ENCODE data around the gene ANKRD12.

The ANKRD12 gene

DNA sequence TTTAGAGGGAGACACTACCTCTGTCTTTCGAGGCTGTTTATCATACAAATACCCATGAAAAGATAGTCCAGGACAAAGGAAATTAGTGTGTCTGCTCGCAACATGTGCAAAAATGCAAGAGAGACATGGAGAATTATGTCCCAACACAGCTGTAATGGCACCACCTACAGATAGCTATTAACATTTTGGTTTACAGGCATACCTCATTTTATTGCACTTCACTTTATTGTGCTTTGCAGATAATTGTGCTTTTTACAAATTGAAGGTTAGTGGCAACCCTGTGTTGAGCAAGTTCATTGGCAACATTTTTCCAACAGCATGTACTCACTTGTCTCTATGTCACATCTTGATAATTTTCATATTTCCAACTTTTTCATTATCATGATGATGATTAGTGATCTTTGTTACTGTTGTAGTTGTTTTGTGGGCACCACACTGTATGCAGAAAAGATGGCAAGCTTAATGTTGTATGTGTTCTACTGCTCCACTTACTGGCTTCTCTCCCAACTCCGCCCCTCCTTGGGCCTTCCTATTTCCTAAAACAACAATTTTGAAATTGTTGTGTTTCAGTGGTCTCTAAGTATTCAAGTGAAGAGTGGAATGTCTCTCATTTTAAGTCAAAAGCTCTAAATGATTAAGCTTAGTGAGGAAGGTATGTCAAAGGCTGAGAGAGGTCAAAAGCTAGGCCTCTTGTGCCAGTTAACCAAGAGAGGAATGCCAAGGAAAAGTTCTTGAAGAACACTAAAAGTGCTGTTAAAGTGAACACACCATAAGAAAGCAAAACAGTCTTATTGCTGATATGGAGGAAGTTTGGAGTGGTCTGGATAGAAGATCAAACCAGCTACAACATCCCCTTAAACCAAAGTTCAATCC lies 52.0 kb downstream of the ANKRD12 start:
- no peak for DNase-seq

DNA sequence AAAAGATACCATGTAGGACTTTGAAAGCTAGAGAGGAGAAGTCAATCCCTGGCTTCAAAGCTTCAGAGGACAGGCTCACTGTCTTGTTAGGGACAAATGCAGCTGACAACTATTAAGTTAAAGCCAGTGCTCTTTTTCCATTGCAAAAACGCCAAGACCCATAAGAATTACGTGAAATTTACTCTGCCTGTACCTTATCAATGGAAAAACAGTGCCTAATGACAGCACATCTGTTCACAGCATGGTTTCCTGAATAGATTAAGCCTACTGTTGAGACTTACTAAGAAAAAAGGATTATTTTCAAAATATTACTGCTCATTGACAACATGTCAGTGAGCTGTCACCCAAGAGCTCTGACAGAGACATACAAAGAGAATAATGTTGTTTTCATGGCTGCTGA lies 52.9 kb downstream of the ANKRD12 start:
- no peak for DNase-seq

DNA sequence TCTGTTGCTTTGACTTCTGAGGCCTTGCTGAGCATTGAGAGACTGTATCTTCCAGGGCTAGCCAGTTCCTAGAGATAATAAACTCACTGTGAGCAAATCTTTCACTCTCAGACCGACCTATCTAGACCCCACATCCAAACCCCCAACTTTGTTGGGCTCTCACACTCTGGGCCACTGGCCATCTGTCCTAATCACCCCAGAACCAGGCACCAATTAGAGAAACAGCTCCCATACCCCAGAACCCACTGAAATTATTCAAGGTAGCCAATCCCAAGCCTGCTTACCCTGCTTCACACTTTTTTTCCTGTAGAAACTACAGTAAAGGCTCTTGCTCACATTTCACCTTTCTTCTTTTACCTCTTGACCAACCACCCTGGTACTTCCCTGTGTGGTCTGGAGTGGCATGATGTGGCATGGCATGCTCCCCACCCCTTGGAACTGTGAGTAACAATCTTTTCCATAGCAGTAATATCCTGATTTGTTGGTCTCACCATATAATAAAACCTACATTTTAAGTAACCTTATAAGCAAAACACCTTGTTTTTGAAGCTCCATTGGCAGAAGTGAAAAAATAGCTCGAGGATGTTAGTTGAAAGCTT lies 55.2 kb downstream of the ANKRD12 start:
- DNase-seq, result no peak

DNA sequence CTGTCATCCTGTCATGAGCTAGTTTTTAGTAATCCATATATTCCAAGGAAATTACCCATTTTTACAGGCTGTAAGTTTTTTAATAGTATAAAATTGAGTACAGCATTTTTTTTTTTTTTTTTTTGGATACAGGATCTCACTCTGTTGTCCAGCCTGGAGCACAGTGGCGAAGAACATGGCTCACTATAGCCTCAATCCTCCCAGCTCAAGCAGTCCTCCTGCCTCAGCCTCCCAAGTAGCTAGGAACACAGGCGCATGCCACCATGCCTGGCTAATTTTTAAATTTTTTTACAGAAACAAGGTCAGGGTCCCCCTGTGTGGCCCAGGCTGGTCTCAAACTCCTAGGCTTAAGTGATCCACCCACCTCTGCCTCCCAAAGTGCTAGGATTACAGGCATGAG lies 56.5 kb downstream of the ANKRD12 start:
- no peak for DNase-seq

DNA sequence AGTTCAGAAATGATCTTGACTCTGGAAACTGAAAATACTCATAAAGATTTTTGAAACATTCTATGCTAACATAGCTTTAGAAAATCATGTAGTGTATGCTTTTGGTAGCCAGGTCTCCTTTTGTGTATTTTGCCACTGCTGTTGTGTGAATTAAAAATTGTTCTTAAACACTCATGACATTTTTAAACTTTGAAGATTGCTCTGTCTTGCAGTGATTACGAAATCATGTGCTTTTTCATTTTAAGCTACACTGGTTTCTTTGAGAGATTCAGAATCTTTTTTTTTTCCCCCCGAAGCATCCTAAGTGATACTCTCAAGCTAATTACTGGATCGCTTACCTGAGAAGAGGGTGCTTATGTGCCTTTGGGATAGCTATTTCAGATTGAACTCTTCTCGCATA lies 60.0 kb downstream of the ANKRD12 start:
- no peak for DNase-seq

DNA sequence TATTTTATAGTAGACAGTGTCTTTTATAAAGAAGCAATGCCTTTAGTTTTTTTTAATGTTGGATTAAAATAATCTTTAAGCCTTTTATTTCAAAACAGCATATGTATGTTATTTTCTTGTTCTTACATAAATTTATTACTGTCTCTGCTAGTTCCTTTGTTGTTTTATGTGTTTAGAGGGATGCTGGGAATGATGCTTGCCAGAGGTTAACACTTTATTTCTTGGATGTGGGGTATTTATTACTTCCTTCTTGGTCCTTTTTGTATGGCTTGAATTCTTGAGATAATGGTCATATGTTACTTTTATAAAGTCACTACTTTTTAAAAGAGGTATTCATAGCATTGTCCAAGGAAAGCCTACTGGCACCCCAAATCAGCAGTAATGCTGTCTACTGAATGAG lies 63.1 kb downstream of the ANKRD12 start:
- DNase-seq, result no peak

DNA sequence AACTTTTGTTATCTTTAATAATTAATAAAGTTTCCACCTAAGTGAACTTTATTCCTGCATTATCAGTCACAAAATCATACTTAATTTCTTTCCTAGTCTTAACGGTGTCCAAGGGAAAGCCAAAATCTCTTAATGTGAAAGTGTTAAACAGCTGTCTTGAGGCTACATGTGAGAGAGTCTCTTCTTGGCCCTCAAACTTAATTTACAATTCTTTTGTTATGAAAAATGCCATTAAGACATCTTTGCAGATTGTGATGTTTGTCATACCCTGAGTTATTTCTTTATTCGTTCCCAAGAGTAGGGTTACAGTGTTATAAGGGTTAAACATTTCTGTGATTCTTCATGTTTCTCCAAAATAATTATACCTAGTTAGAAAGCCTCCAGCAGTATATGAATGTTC lies 64.6 kb downstream of the ANKRD12 start:
- DNase-seq, result no peak

DNA sequence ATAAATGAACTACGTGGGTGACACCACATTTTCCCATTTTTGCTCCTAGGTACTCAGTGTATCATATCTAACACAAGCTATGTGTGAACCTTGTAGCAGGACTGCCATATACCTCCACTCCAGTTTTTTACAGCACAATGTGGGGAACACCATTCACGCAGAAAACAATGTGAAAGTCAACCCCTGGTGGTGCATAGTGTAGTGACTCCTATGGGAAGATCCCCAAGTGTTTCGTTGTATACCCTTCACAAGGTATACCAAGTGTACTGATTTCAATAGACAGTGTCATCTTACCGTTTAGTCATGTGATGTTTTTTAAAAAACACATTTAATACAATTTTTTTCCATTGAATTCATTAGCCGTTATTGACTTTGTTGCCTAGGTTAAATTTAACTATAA lies 68.1 kb downstream of the ANKRD12 start:
- DNase-seq, result no peak

DNA sequence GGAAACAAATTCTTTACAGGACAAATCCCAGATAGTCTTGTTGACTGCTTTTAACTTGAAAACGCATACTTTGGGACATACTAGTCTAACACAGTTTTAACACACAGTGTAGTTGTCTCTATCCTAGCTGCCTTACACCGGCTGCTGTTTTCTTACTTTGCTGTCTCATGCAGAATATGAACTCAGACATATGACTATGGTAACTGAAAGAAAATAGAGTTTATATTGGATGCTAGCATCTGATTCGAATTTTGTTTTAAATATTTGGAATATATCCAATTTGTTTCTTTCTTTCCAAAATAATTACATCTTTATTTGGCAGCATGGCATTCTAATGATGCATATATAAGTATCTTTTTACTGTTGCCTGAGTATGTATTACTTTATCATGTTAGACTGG lies 69.8 kb downstream of the ANKRD12 start:
- DNase-seq, result no peak

DNA sequence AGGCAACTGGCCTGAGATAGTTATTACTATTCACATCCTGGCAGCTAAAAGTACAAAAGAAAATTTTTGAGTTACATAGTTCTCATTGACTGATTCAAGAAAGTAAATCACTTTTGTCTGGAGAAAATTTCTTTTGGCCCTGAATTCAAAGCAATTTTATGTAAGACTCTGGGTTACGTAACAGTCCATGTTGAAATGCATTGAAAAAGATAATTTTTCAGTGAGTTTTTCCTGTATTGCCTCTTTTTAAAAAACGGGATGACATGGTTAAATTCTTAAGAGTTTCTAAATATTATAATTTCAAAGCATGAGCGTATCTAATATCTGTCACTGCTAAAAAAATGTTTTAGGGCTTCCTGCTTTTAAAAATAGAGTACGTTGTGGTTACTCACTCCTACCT lies 72.7 kb downstream of the ANKRD12 start:
- DNase-seq, result no peak

DNA sequence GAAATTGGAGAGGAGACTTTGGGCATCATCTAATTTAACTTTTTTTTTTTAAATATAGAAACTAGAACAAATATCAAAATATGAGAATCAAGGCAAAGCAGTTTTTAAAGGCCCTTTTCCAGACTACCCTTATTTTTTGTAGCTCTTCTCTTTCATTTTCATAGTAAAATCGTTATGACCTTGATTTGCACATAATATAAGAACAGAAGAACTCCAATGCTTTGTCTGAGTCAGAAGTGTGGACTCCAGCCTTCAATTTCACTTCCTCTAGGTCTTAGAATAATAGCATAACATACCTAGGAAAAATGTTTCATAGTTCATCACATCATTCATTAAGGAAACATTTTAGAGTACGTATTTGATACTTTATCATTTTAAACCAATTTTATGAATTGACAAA lies 74.4 kb downstream of the ANKRD12 start:
- DNase-seq, result no peak

DNA sequence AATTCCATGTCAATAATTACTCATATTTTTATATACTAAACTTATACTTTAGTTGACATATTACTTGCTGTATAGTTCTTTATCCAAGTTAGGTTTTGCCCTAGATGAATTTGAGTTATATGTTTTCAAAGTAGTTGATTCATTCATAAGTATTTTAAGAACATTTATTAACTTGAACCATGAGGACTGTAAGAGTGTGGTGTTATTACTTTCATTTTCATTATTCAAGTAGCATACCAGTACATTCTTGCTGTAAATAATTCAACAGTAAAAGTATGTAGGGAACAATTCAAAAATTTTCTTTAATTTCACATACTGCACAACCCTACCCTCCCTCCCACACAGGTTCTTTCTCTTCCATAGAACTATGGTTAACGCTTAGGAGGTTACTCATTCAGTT lies 75.4 kb downstream of the ANKRD12 start:
- DNase-seq, result no peak

DNA sequence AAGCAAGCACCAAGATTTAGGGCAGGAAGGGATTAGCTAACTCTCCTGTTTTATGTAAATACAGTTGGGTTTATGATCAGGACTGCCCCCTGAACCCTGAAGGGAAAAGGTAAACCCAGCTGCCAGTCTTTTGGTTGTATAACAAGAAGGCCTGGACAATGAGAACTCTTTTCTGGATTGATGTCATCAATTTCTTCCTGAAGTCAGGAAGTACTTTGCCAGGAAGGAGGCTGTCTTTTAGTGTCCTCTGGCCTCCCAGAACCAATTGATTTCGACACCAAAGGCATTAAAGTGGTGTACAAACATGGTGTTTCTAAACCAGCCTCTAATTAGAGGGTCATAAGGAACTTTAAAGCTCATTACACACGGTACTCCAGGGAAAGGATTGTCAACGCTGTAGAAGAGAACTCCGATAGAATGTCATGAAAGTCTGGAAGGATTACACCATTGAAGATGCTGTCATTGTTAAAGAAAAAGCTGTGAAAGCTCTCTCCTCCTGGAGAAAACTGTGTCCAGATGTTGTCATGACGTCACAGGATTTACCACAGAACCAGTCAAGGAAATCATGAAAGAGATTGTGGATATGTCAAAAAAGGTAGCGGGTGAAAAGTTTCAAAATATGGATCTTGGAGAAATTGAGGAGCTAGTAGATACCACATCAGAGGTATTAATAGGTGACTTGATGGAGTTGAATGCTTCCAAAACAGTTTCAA lies 78.8 kb downstream of the ANKRD12 start:
- DNase-seq, result no peak

DNA sequence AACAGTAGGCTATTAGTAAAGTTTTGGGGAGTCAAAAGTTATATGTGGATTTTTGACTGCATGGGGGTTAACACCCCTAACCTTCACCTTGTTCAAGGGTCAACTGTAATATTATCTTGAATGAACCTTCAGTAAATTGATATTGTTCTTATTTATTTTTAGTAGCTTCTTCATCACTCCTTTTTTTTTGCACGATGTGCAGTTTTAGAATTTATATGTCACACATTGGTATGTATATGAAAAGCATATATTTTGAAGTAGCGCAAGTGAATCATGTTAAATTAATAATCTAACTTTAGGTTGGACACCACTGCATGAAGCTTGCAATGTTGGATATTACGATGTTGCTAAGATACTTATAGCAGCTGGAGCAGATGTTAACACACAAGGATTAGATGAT lies 79.9 kb downstream of the ANKRD12 start:
- no peak for DNase-seq

DNA sequence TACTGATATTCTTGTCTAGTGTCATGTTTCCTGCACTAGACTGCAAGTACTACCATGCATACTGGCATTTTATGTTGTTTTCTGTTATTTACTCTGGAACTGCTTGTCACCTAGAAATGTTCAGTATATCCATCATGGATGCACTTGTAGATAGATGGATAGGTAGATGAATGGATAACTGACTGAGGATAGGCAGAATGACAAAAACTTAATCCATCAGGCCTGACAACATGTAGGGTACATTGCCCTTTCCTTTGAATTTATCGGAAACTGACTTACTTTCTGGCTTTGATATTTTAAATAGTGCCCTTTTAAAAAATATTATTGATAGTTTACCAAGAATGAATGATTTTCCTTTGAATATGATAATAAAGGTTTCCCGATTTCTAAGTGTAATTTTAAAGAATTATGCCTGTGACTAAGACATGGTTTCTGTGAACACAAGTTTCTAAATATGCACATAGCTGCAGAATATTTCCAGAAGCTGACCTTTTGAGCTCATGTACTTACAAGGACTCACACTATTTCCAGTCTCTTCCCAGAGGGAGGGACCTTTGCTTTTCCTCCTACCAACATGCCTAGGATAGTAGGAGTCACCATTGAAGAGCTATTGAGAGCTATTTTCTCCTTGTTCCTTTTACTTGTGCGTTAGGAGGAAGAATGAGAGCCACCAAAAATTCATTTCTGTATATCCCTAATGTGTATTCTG lies 81.3 kb downstream of the ANKRD12 start:
- no peak for DNase-seq

DNA sequence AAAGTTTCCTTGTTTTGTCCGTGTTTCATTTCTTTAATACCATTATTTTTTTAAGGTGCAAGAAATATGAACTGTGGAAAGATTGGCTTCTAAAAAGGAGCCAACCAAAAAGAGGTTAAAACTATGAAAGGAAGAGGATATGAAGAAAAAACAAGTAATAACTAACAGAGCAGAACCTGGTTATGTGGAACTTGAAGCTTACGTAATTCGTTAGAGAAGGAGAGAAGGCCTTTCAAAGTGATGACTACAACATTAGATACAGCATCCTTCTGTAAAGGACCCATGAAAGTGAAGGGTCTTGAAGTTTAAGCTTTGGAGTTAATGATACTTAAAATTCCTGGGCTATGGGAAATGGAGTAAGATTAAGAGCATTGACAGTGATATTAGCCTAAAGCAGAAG lies 84.5 kb downstream of the ANKRD12 start:
- DNase-seq, result no peak

DNA sequence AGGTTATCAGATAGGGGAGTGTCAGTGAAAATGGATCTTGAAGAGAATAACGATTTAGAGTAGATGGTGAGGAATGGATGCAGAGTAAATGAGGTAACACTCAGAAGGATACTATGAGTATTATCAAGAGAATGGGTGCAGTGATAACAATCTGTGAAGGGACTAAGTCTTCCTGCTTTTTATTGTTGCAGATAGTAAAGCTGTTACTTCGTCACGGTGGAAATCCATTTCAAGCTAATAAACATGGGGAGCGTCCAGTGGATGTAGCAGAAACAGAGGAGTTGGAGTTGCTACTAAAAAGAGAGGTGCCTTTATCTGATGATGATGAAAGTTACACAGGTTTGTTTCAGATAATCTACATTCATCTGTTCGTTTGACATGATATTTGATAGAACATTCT lies 85.1 kb downstream of the ANKRD12 start:
- DNase-seq, result no peak

DNA sequence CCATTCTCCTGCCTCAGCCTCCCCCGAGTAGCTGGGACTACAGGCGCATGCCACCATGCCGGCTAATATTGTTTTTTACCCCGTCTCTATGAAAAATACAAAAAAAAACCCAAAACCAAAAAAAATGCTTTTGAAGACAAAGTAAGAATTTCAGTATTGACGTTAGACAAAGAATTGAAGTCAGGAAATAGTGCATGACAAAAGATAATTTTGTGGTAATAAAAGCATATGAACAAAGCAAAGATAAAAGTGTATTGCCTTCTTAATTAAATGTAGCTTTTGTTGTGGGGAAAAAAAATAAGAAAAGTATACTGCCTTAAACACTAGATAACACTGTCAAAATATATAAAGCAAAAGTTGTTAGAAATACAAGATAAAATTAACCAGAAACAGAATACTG lies 86.8 kb downstream of the ANKRD12 start:
- DNase-seq, result no peak

DNA sequence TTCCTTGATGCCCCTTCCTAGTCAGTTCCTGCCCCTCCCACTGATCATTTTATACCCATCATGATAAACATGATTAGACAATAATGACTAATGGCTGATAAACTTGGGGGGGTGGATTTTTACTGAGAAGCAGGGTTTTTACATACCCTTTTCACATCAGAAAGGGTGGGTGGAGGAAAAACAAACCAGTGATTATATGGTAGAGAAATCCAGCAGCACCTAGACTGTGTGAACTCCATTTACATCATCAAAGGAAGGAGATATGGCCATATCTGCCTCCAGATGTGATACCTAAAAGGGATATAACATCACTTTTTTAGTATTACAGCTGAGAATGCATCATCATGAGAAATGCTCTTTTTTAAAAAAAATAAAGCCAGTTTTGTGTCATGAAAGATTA lies 89.9 kb downstream of the ANKRD12 start:
- no peak for DNase-seq

DNA sequence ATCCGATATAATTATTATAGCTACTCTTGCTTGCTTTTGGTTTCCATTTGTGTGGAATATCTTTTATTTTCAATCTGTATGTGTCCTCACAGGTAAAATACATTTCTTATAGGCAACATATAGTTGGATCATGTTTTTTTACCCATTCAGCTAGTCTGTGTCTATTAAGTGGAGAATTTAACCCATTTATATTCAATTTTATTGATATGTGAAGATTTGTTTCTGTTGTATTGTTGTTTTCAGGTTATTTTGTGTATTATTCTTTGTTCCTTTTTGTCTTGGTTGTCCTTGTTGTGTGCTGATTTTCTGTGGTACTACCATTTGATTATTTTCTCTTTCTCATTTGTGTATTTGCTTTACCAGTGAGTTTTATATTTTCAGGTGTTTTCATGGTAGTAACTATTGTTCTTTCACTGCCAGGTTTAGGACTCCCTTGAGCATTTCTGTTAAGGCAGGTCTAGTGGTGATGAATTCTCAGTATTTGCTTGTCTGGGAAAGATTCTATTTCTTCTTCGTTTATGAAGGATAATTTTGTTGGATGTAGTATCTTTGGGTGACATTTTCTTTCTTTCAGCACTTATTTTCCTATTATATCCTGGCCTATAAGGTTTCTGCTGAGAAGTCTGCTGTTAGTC lies 95.4 kb downstream of the ANKRD12 start:
- no peak for DNase-seq

DNA sequence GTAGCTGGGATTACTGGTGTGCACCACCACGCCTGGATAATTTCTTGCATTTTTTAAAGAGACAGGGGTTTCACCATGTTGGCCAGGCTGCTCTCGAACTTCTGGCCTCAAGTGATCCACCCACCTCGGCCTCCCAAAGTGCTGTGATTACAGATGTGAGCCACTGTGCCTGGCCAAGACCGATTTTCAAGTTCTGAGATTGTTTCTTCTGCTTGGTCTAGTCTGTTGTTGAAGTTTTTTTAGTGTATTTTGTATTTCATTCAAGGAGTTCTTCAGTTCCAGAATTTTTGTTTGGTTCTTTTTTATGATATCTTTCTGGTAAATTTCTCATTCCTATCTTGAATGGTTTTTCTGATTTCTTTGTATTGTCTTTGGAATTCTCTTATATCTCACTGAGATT lies 96.4 kb downstream of the ANKRD12 start:
- no peak for DNase-seq

DNA sequence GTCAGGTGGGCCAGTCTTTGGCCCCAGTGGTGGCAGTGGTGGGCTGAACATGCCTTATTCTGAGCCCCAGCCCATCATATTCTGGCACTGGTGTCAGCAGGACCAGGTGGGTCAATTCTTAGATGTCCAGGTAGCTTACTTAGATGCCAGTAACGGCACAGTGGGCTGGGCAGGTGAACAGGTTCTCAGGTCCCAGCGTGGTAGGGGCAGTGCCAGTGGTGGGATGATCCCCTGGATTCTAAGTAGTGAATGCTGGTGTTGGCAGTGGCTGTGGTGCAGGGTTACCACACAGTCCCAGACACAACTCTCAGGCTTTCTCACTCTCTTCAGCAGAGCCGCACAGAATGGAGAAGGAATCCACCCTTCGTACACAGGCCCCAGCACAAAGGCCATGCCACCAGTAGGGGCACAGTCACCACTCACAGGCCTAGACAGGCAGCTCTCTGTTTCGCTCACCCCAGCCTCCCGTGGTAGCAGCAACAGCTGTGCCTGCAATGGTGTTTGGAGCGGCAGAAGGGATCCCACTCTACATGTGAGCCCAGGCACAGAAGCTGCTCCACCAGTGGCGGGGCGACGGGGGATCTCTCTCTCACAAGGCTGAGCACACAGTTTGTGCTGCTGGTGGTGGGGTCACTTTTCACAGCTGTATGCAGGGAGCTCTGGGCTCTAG lies 97.3 kb downstream of the ANKRD12 start:
- DNase-seq, result no peak

Data from CD4-positive, alpha-beta T cell treated with Interleukin-4 for 4 hours (primary cell).